T-cell (primary cell): ENCODE measurements around the gene LMOD1. TPM values are rescaled to one million over a fixed set of nuclear protein-coding genes. Genes with fewer than 3 reads are reported as not detected.

ENCODE experiments used
- ATAC-seq, 4 experiments: fragments of 200-7000 bp in 3 of 4; fragments of 150-1000 bp in 1 of 4; cut with Tn5 transposase; replicated peaks in 1 of 4; 1 replicate in 3 of 4; 2 replicates in 1 of 4; pipeline ENCODE4 v1.10.0; 2021; ENCODE audit warnings: moderate library complexity in 3 of 4, mild to moderate bottlenecking in 2 of 4, moderate number of reproducible peaks in 1 of 4
- CTCF ChIA-PET, 2 donors: fragments of 300-600 bp; sonication (Branson Sonifier 250); formaldehyde crosslinking; loops; one replicate each; lab custom pipeline; 2022; ENCODE audit warnings: antibody characterized with exemption in 2 of 2; lab: Charles Lee
- POLR2A ChIA-PET, 2 donors: fragments of 300-600 bp; sonication (Branson Sonifier 250); formaldehyde crosslinking; loops; one replicate each; lab custom pipeline; 2022; ENCODE audit warnings: antibody characterized with exemption in 2 of 2; lab: Charles Lee
- DNase-seq, 35 experiments: peaks; one replicate each; pipeline versions ENCODE4 v3.0.0 to v3.0.0-alpha.2; 2013 to 2023
- H3K27ac ChIP-seq: one replicate; pipeline ENCODE4 v1.5.1; 2013; ENCODE audit warnings: low read length
- H3K27me3 ChIP-seq, 2 experiments: replicated peaks in 1 of 2; 1 replicate in 1 of 2; 2 replicates in 1 of 2; pipeline versions ENCODE4 v1.6.1 to v1.7.0; 2013; ENCODE audit warnings: low read length in 1 of 2, mixed read lengths in 1 of 2; ENCODE audit not compliant: control insufficient read depth in 2 of 2, insufficient read depth in 2 of 2; ENCODE audit errors: extremely low read depth in 1 of 2
- H3K36me3 ChIP-seq, 2 donors: 1 replicate in 1 of 2; 2 replicates in 1 of 2; pipeline versions ENCODE4 v1.6.1 to v1.7.0; 2013; ENCODE audit warnings: low read length in 1 of 2; ENCODE audit not compliant: control insufficient read depth in 2 of 2, insufficient read depth in 1 of 2; ENCODE audit errors: extremely low read depth in 1 of 2
- H3K4me1 ChIP-seq, 2 experiments: 1 replicate in 1 of 2; 2 replicates in 1 of 2; pipeline versions ENCODE4 v1.6.1 to v1.7.0; 2013; ENCODE audit warnings: low read length in 2 of 2, mixed read lengths in 1 of 2; ENCODE audit not compliant: insufficient read depth in 2 of 2, control insufficient read depth in 1 of 2; ENCODE audit errors: extremely low read depth in 1 of 2
- H3K4me3 ChIP-seq, 2 donors: 1 replicate in 1 of 2; 2 replicates in 1 of 2; pipeline versions ENCODE4 v1.5.1 to v1.7.0; 2013; ENCODE audit warnings: mild to moderate bottlenecking in 2 of 2, low read length in 1 of 2, moderate library complexity in 1 of 2; ENCODE audit not compliant: control insufficient read depth in 1 of 2; ENCODE audit errors: extremely low read depth in 1 of 2
- H3K9me3 ChIP-seq: 2 replicates; pipeline ENCODE4 v1.7.0; 2013
- H3K27ac Mint-ChIP-seq, 2 donors: one replicate each; pipeline ENCODE4 v1.8.0; 2020 to 2021; ENCODE audit warnings: mild to moderate bottlenecking in 2 of 2, mixed read lengths in 2 of 2
- H3K27me3 Mint-ChIP-seq, 2 donors: one replicate each; pipeline ENCODE4 v1.8.0; 2021 to 2022; ENCODE audit warnings: mixed read lengths in 2 of 2
- H3K36me3 Mint-ChIP-seq: one replicate; pipeline ENCODE4 v1.8.0; 2021; ENCODE audit warnings: mixed read lengths
- H3K4me1 Mint-ChIP-seq, 3 donors: one replicate each; pipeline ENCODE4 v1.8.0; 2020 to 2022; ENCODE audit warnings: mixed read lengths in 3 of 3, mild to moderate bottlenecking in 1 of 3
- H3K4me3 Mint-ChIP-seq, 3 donors: one replicate each; pipeline ENCODE4 v1.8.0; 2020 to 2022; ENCODE audit warnings: mild to moderate bottlenecking in 3 of 3, mixed read lengths in 3 of 3, moderate library complexity in 3 of 3
- H3K9me3 Mint-ChIP-seq, 3 donors: one replicate each; pipeline ENCODE4 v1.8.0; 2020 to 2022; ENCODE audit warnings: mixed read lengths in 3 of 3
- WGBS: methylation state at CpG from one replicate; pipeline ENCODE4 v1.1.5; 2013; ENCODE audit warnings: missing lambda C conversion rate; ENCODE audit not compliant: insufficient coverage; 5-methylcytosine and 5-hydroxymethylcytosine counted together
- total RNA-seq, 35 experiments: library from RNA in 6 of 35; stranded (reverse) in 6 of 35; fragments of 120-200 nt in 1 of 35; gene quantifications; one replicate each; pipeline versions ENCODE4 v1.2.1 to v1.2.4 and lab custom pipeline; 2013 to 2026

The LMOD1 gene
- total RNA-seq, 5 donors from 2014 or later (not counting 1 experiment from before 2014, with no cell fraction given): 0.10 to 0.29 (median 0.16) TPM; not detected in 2

GRCh38 chr1:201847150-201847549, 99.2 kb downstream of the LMOD1 start:
- no peaks in the 10 kb centered on the region for H3K9me3 ChIP-seq
- H3K27me3 ChIP-seq: no peaks in the 10 kb centered on the region
- CTCF ChIA-PET: interaction anchor here in 1 of 2 donors (0.5 kb wide), 1 partner anchor 335 kb away, joined by 3 read pairs; no protein-coding TSS in a partner anchor
- no peaks in the 10 kb centered on the region for H3K9me3 Mint-ChIP-seq
- ATAC-seq: no peak
- H3K27ac ChIP-seq: no peak overlapping the region
- no peaks in the 10 kb centered on the region for H3K4me1 ChIP-seq
- POLR2A ChIA-PET: interaction anchor here in 1 of 2 donors (0.6 kb wide), 1 partner anchor 8 kb away, joined by 3 read pairs; no protein-coding TSS in a partner anchor
- H3K27ac Mint-ChIP-seq: no peak overlapping the region
- H3K4me3 ChIP-seq: no peak overlapping the region
- peaks cover 4 to 46% of the 10 kb centered on the region in 2 donors for H3K36me3 ChIP-seq
- no CpG with 5 or more reads among the region's 1 CpG for WGBS
- H3K27me3 Mint-ChIP-seq: no peaks in the 10 kb centered on the region
- peaks cover 32% of the 10 kb centered on the region for H3K36me3 Mint-ChIP-seq
- H3K4me3 Mint-ChIP-seq: no peak overlapping the region
- no peak for DNase-seq
- H3K4me1 Mint-ChIP-seq: peaks cover 21 to 25% (median 21%) of the 10 kb centered on the region in 3 donors

Other genes starting within 250 kb of the LMOD1 start
- 10 to 100 TPM; 28.2 to 39.9 (median 36.9) TPM for gene IPO9, start 117.4 kb downstream of the LMOD1 start, total RNA-seq
- gene SHISA4, start 57.6 kb downstream of the LMOD1 start, total RNA-seq: under 1 TPM; 0.38 to 0.88 (median 0.54) TPM
- 10 to 100 TPM; 28.7 to 37.6 (median 29.9) TPM for gene TIMM17A, start 9.0 kb upstream of the LMOD1 start, total RNA-seq
- gene RNPEP, start 36.1 kb upstream of the LMOD1 start, total RNA-seq: 10 to 100 TPM; 20.1 to 30.4 (median 23.9) TPM
- 1 to 10 TPM in 4 of 5 donors, under 1 TPM in 1; 0.90 to 3.7 (median 1.5) TPM for gene ELF3, start 64.0 kb upstream of the LMOD1 start, total RNA-seq
- gene GPR37L1, start 176.4 kb upstream of the LMOD1 start, total RNA-seq: not detected
- 10 to 100 TPM; 37.8 to 70.2 (median 50.9) TPM for gene ARL8A, start 198.2 kb upstream of the LMOD1 start, total RNA-seq
- 100 to 1,000 TPM in 1 of 5 donors, 10 to 100 TPM in 4; 67.1 to 124 (median 71.7) TPM for gene PTPN7, start 214.1 kb upstream of the LMOD1 start, total RNA-seq
- gene LGR6, start 247.3 kb upstream of the LMOD1 start, total RNA-seq: 10 to 100 TPM in 1 of 5 donors, 1 to 10 TPM in 3, under 1 TPM in 1; 0.58 to 13.1 (median 1.8) TPM